H9 (cell line): ENCODE measurements around the gene CHST8. TPM values are rescaled to one million over a fixed set of nuclear protein-coding genes. Genes with fewer than 3 reads are reported as not detected.

Experiments used
- DNase-seq: peaks from one replicate; pipeline ENCODE4 v3.0.0-alpha.2; 2017
- H2AFZ ChIP-seq: one replicate; pipeline ENCODE4 v1.6.1; 2013; ENCODE audit warnings: mild to moderate bottlenecking, low read length, control low read depth, moderate library complexity
- H2AK5ac ChIP-seq: 2 replicates; pipeline ENCODE4 v1.6.1; 2013; ENCODE audit warnings: low read length, control low read depth, mixed read lengths; ENCODE audit not compliant: insufficient read length
- H2BK120ac ChIP-seq: one replicate; pipeline ENCODE4 v1.6.1; 2013; ENCODE audit warnings: low read depth, mild to moderate bottlenecking, low read length, control low read depth, inconsistent platforms; ENCODE audit not compliant: poor library complexity, severe bottlenecking
- H2BK12ac ChIP-seq: 2 replicates; pipeline ENCODE4 v1.6.1; 2013; ENCODE audit warnings: low read length, control low read depth, mixed read lengths, low read depth; ENCODE audit not compliant: insufficient read length
- H2BK15ac ChIP-seq: 2 replicates; pipeline ENCODE4 v1.6.1; 2013; ENCODE audit warnings: low read depth, low read length, control low read depth
- H2BK20ac ChIP-seq: one replicate; pipeline ENCODE4 v1.6.1; 2013; ENCODE audit warnings: low read depth, mild to moderate bottlenecking, low read length, control low read depth, inconsistent platforms; ENCODE audit not compliant: poor library complexity, severe bottlenecking
- H2BK5ac ChIP-seq: 2 replicates; pipeline ENCODE4 v1.6.1; 2013; ENCODE audit warnings: low read length, control low read depth, mixed read lengths; ENCODE audit not compliant: insufficient read length
- H3K14ac ChIP-seq: 2 replicates; pipeline ENCODE4 v1.6.1; 2013; ENCODE audit warnings: low read length, control low read depth; ENCODE audit not compliant: insufficient read depth
- H3K18ac ChIP-seq: 2 replicates; pipeline ENCODE4 v1.6.1; 2013; ENCODE audit warnings: low read depth, mild to moderate bottlenecking, mixed read lengths, low read length, control low read depth; ENCODE audit not compliant: insufficient read length
- H3K23ac ChIP-seq: 2 replicates; pipeline ENCODE4 v1.6.1; 2013; ENCODE audit warnings: low read length, control low read depth, mixed read lengths, low read depth; ENCODE audit not compliant: insufficient read length
- H3K23me2 ChIP-seq: 2 replicates; pipeline ENCODE4 v1.6.1; 2013; ENCODE audit warnings: low read depth, mild to moderate bottlenecking, mixed read lengths, low read length, control low read depth; ENCODE audit not compliant: insufficient read length, poor library complexity, severe bottlenecking
- H3K27ac ChIP-seq: 2 replicates; pipeline ENCODE4 v1.5.1; 2013; ENCODE audit warnings: low read length, control low read depth, mixed read lengths, low read depth; ENCODE audit not compliant: insufficient read length
- H3K27me3 ChIP-seq: 2 replicates; pipeline ENCODE4 v1.6.1; 2013; ENCODE audit warnings: low read length, control low read depth, inconsistent platforms; ENCODE audit not compliant: insufficient read depth
- H3K4ac ChIP-seq: 2 replicates; pipeline ENCODE4 v1.6.1; 2013; ENCODE audit warnings: low read depth, mild to moderate bottlenecking, control low read depth, inconsistent platforms, low read length, moderate library complexity
- H3K4me1 ChIP-seq: 2 replicates; pipeline ENCODE4 v1.6.1; 2013; ENCODE audit warnings: low read length, control low read depth, inconsistent platforms; ENCODE audit not compliant: insufficient read depth
- H3K4me2 ChIP-seq: 2 replicates; pipeline ENCODE4 v1.6.1; 2013; ENCODE audit warnings: low read length, control low read depth, mixed read lengths; ENCODE audit not compliant: insufficient read length, insufficient read depth
- H3K56ac ChIP-seq: 2 replicates; pipeline ENCODE4 v1.6.1; 2013; ENCODE audit warnings: low read depth, mild to moderate bottlenecking, mixed read lengths, low read length, control low read depth; ENCODE audit not compliant: insufficient read length
- H3K79me1 ChIP-seq: 2 replicates; pipeline ENCODE4 v1.6.1; 2013; ENCODE audit warnings: low read depth, mild to moderate bottlenecking, moderate library complexity, low read length, control low read depth, inconsistent platforms; ENCODE audit not compliant: insufficient read depth, poor library complexity, severe bottlenecking
- H3K79me2 ChIP-seq: 2 replicates; pipeline ENCODE4 v1.6.1; 2013; ENCODE audit warnings: low read length, control low read depth, inconsistent platforms; ENCODE audit not compliant: insufficient read depth
- H3K9ac ChIP-seq: 2 replicates; pipeline ENCODE4 v1.6.1; 2013; ENCODE audit warnings: low read length, control low read depth, mixed read lengths; ENCODE audit not compliant: insufficient read length; ENCODE audit errors: extremely low read depth
- H3K9me3 ChIP-seq: one replicate; pipeline ENCODE4 v1.6.1; 2013; ENCODE audit warnings: low read depth, low read length, inconsistent platforms; ENCODE audit not compliant: control insufficient read depth
- H3T11ph ChIP-seq: one replicate; pipeline ENCODE4 v1.6.1; 2013; ENCODE audit warnings: mild to moderate bottlenecking, low read length, control low read depth, inconsistent platforms
- H4K20me1 ChIP-seq: one replicate; pipeline ENCODE4 v1.6.1; 2013; ENCODE audit not compliant: control insufficient read depth, insufficient read length, insufficient read depth
- H4K5ac ChIP-seq: 2 replicates; pipeline ENCODE4 v1.6.1; 2013; ENCODE audit warnings: low read depth, mild to moderate bottlenecking, mixed read lengths, low read length, control low read depth; ENCODE audit not compliant: insufficient read length
- H4K8ac ChIP-seq: replicated peaks from 2 replicates; pipeline ENCODE4 v1.6.1; 2013; ENCODE audit warnings: low read length, control low read depth, mixed read lengths, low read depth; ENCODE audit not compliant: insufficient read length
- H4K91ac ChIP-seq: 2 replicates; pipeline ENCODE4 v1.6.1; 2013; ENCODE audit warnings: low read depth, mild to moderate bottlenecking, moderate library complexity, mixed read lengths, low read length, control low read depth; ENCODE audit not compliant: insufficient read length
- H3K27ac Mint-ChIP-seq, 3 experiments: 2 replicates in 2 of 3; 3 replicates in 1 of 3; pipeline ENCODE4 v1.8.0; 2020 to 2021; ENCODE audit warnings: mixed read lengths in 3 of 3, mild to moderate bottlenecking in 1 of 3, moderate library complexity in 1 of 3
- H3K27me3 Mint-ChIP-seq: 2 replicates; pipeline ENCODE4 v1.8.0; 2021; ENCODE audit warnings: low read depth, mild to moderate bottlenecking, moderate library complexity, mixed read lengths
- H3K36me3 Mint-ChIP-seq, 3 experiments: 2 replicates in 2 of 3; 3 replicates in 1 of 3; pipeline ENCODE4 v1.8.0; 2020 to 2021; ENCODE audit warnings: low read depth in 3 of 3, mixed read lengths in 3 of 3; ENCODE audit not compliant: insufficient read depth in 1 of 3
- H3K4me1 Mint-ChIP-seq, 2 experiments: 2 replicates each; pipeline ENCODE4 v1.8.0; 2020; ENCODE audit warnings: mixed read lengths in 2 of 2
- H3K4me3 Mint-ChIP-seq, 2 experiments: 2 replicates in 1 of 2; 3 replicates in 1 of 2; pipeline ENCODE4 v1.8.0; 2020 to 2021; ENCODE audit warnings: mild to moderate bottlenecking in 2 of 2, mixed read lengths in 2 of 2, moderate library complexity in 1 of 2
- H3K9me3 Mint-ChIP-seq, 2 experiments: 2 replicates in 1 of 2; 3 replicates in 1 of 2; pipeline ENCODE4 v1.8.0; 2020; ENCODE audit warnings: mild to moderate bottlenecking in 2 of 2, mixed read lengths in 2 of 2, moderate library complexity in 1 of 2
- WGBS: extraction: QIAGEN DNeasy Blood & Tissue Kit; methylation state at CpG from one replicate; pipeline ENCODE4 v1.1.7; 2013; ENCODE audit warnings: missing lambda C conversion rate, low lambda C conversion rate, mixed read lengths; ENCODE audit not compliant: insufficient read length; ENCODE audit errors: extremely low coverage; 5-methylcytosine and 5-hydroxymethylcytosine counted together
- total RNA-seq: library from RNA; stranded (reverse); gene quantifications from 2 replicates; pipeline ENCODE4 v1.2.1, GENCODE V29; 2021
- TF ChIP-seq, protein P1 (sequence below): fragments of 200-600 bp; sonication (generic); conservative IDR thresholded peaks from 3 replicates; pipeline ENCODE4 v1.8.0; 2021; ENCODE audit warnings: antibody characterized with exemption, mild to moderate bottlenecking

The CHST8 gene
- total RNA-seq, 1 experiment from 2014 or later, result 5.1 TPM

GRCh38 chr19:33630880-33631608 is 9.3 kb downstream of the CHST8 start:
- TF ChIP-seq, protein P1, sequence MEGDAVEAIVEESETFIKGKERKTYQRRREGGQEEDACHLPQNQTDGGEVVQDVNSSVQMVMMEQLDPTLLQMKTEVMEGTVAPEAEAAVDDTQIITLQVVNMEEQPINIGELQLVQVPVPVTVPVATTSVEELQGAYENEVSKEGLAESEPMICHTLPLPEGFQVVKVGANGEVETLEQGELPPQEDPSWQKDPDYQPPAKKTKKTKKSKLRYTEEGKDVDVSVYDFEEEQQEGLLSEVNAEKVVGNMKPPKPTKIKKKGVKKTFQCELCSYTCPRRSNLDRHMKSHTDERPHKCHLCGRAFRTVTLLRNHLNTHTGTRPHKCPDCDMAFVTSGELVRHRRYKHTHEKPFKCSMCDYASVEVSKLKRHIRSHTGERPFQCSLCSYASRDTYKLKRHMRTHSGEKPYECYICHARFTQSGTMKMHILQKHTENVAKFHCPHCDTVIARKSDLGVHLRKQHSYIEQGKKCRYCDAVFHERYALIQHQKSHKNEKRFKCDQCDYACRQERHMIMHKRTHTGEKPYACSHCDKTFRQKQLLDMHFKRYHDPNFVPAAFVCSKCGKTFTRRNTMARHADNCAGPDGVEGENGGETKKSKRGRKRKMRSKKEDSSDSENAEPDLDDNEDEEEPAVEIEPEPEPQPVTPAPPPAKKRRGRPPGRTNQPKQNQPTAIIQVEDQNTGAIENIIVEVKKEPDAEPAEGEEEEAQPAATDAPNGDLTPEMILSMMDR, result no peak
- H3K27me3 Mint-ChIP-seq, result peaks cover 11% of the 10 kb centered on the region
- Histone ChIP-seq H2BK15ac (no peak overlapping the region), H4K5ac (no peak overlapping the region), H3K18ac (no peak overlapping the region), H2BK12ac (no peak overlapping the region), H2BK5ac (no peak overlapping the region), H2AFZ (no peak overlapping the region), H2BK20ac (no peak overlapping the region), H3K27me3 (no peaks in the 10 kb centered on the region), H3K23ac (no peak overlapping the region), H3K23me2 (no peaks in the 10 kb centered on the region), H3T11ph (no peak overlapping the region), H3K14ac (peak overlapping the region; percentile 45; the same call in 1 of the 2 replicates), H3K4ac (no peak overlapping the region), H3K9ac (no peak overlapping the region), H3K79me1 (no peaks in the 10 kb centered on the region), H4K8ac (no peak overlapping the region), H3K56ac (no peak overlapping the region), H3K9me3 (no peaks in the 10 kb centered on the region), H2BK120ac (no peak overlapping the region), H3K79me2 (no peaks in the 10 kb centered on the region; the same call in 1 of the 2 replicates), H2AK5ac (no peak overlapping the region), H4K20me1 (no peaks in the 10 kb centered on the region), H4K91ac (no peak overlapping the region), H3K4me1 (peaks cover 4% of the 10 kb centered on the region; the same call in 1 of the 2 replicates), H3K27ac (no peak overlapping the region), H3K4me2 (no peak overlapping the region)
- peak; percentile 30 for DNase-seq
- no peak overlapping the region for H3K27ac Mint-ChIP-seq
- H3K4me1 Mint-ChIP-seq, result peaks cover 10 to 18% of the 10 kb centered on the region in 2 experiments
- WGBS, result no CpG with 5 or more reads among the region's 13 CpGs
- H3K4me3 Mint-ChIP-seq, result no peak overlapping the region
- no peaks in the 10 kb centered on the region for H3K36me3 Mint-ChIP-seq
- no peaks in the 10 kb centered on the region for H3K9me3 Mint-ChIP-seq
